ENCODE data around the gene TMEM37.

- TF ChIP-seq CTCF (IDR thresholded peaks at IDR 0.05; ENCODE audit: low read depth, low read length, missing input control) (no peak), ATF3 (IDR thresholded peaks at IDR 0.05) (no peak), RAD21 (IDR thresholded peaks at IDR 0.05) (no peak), REST (IDR thresholded peaks at IDR 0.05) (no peak), SP1 (IDR thresholded peaks at IDR 0.05) (no peak), MAX (IDR thresholded peaks at IDR 0.05) (no peak), ZBTB33 (IDR thresholded peaks at IDR 0.05) (no peak), JUND (IDR thresholded peaks at IDR 0.05) (no peak), TAF1 (conservative IDR thresholded peaks at IDR 0.05) (no peak), RXRA (IDR thresholded peaks at IDR 0.05) (no peak), FOXA2 (IDR thresholded peaks at IDR 0.05) (no peak), FOXA1 (IDR thresholded peaks at IDR 0.05) (no peak)
Observed at GRCh38 chr2:119405151-119405550, 26.5 kb upstream of the TMEM37 start.

Data from liver (tissue), 3 donors.